GM12892 (cell line): Measurements from ENCODE around the gene OR4F15.
"Not testable (repeated sequence)": the region's sequence is repeated elsewhere in the genome, so short reads cannot be mapped to it uniquely, and the experiment has no call there.

ENCODE experiments used
- POLR2A ChIP-seq: IDR thresholded peaks from 2 replicates; pipeline ENCODE4 v1.6.1; 2011; ENCODE audit warnings: low read depth, low read length, control low read depth
- POLR2AphosphoS5 ChIP-seq: IDR thresholded peaks from 2 replicates; pipeline ENCODE4 v1.6.1; 2011; ENCODE audit warnings: low read depth, low read length, control low read depth
- TAF1 ChIP-seq: IDR thresholded peaks from 2 replicates; pipeline ENCODE4 v1.6.1; 2011; ENCODE audit warnings: low read depth, mild to moderate bottlenecking, control low read depth, low read length, borderline replicate concordance

- not testable (repeated sequence) for TF ChIP-seq POLR2A, TAF1, POLR2AphosphoS5
Observed at GRCh38 chr15:101786422-101786821, 25.6 kb upstream of the OR4F15 start.
